ENCODE data around the gene PCBP3. TPM values are rescaled to one million over a fixed set of nuclear protein-coding genes. Genes with fewer than 3 reads are reported as not detected.

PCBP3 gene
- total RNA-seq, 4 donors from 2014 or later = 0.99 to 7.0 (median 2.5) TPM; not detected in 1

DNA sequence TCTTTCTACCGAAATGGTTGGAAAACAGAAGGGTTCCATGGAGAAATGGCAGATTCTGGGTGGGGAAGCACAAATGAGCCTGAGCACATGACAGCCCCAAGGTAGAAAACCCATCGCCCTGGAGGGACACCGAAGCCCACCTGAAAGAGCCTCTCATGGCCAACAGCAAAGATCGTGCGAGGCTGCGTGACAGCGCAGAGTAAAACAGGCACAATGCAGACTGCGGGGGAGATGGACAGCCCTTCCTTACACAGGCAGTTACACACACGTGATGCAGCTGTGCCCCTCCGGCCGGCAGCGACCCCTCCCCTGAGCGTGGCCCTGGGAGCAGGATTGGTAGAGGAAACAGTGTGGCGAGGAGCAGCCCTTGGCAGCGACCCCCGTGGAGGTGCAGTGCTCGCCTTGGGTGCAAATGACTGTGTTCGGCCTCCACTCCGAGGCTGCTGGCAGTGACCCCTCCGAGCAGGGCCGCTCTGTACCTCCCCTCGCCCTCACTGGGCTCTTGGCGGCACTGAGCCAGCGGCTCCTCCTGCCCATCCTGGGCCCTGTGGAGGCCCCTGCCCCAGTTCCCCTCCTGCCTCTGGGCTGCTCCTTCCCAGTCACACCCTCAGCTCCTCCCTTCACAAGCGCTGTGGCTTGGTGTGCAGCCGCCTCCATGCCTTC is 217.1 kb downstream of the PCBP3 start:
- no peak for DNase-seq (ENCODE audit: low spot score in 2 of 2)
- H3K4me3 ChIP-seq (ENCODE audit: low read depth, poor library complexity, severe bottlenecking) = no peak overlapping the region
- no peak for TF ChIP-seq POLR2A (IDR thresholded peaks at IDR 0.05)
- TF ChIP-seq, protein P1, sequence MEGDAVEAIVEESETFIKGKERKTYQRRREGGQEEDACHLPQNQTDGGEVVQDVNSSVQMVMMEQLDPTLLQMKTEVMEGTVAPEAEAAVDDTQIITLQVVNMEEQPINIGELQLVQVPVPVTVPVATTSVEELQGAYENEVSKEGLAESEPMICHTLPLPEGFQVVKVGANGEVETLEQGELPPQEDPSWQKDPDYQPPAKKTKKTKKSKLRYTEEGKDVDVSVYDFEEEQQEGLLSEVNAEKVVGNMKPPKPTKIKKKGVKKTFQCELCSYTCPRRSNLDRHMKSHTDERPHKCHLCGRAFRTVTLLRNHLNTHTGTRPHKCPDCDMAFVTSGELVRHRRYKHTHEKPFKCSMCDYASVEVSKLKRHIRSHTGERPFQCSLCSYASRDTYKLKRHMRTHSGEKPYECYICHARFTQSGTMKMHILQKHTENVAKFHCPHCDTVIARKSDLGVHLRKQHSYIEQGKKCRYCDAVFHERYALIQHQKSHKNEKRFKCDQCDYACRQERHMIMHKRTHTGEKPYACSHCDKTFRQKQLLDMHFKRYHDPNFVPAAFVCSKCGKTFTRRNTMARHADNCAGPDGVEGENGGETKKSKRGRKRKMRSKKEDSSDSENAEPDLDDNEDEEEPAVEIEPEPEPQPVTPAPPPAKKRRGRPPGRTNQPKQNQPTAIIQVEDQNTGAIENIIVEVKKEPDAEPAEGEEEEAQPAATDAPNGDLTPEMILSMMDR (IDR thresholded peaks at IDR 0.05) = no peak
- intact Hi-C loops (cut with DNase I; ENCODE audit: low total_unique reads) = no loop called here
- whole genome bisulfite sequencing, 2 donors = 90 to 94% methylated on average over 24 to 25 of the region's 26 CpGs

DNA sequence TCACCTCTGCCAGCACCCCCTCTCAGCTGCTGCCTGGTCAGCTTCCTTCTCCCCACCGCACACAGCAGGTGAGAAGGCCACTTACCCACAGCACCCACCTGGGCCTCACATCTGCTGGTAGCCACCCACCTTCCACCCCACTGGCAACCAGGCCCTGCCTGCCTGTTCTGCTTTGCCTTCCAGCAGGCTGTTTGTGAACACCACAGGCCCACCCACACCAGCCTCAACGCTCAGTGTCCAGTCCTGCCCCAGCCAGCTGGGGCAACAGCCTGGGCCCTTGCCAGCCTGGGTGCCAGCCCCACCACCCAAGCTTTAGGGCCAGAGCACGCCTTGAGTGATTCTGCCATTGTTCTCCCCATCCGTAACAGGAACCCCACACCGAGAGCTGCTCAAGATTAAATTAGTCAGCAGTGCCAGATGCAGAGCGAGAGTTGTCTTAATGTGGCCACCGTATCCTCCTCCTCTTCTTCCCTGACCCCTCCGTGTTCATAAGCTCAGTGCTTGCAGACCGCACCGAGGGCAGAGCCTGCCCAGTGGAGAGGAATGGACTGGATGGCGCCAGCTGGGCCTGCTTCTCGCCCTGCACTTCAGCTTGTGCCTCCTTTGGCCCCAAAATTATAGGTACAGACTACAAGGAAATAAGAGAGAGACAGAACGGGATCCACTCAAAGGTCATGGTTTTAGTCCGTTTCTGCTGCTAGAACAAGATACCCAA is 217.8 kb downstream of the PCBP3 start:
- WGBS, 2 donors = 80 to 81% methylated on average over 14 of the region's 14 CpGs
- intact Hi-C loops (cut with DNase I; ENCODE audit: low total_unique reads) = no loop called here
- no peak overlapping the region for H3K4me3 ChIP-seq (ENCODE audit: low read depth, poor library complexity, severe bottlenecking)
- no peak for DNase-seq (ENCODE audit: low spot score in 2 of 2)
- TF ChIP-seq, protein P1 (IDR thresholded peaks at IDR 0.05) = no peak
- TF ChIP-seq POLR2A (IDR thresholded peaks at IDR 0.05) = no peak

DNA sequence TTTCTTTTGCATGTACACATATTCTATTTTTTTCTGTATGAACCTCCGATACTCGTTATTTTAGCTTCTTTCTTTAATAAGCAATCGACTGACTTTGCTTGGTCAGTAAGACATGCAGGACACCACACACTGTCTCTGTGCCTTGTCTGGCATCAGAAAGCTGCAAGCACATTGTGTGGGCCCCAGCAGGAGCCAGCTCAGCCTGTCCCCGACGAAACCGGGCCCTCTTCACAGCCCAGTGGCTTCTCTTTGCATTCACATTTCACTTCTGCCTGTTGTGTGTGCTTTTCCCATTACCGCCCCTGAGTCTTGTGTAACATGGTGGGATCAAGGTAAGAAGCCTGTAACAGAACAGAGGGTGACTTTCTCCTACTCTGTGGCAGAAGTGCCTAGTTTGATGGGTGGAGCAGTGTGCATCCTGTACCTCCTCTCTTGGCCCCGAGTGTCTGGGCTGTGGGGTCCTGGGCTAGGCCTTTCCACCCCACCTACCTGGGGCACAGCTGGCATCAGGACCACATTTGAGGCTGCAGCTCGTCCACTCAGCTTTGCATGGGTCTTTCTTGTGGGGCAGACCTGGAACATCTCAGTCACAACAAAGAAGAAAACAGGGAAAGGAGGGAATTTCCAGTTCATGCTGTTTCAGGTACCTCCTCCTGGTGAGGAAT is 219.2 kb downstream of the PCBP3 start:
- intact Hi-C loops (cut with DNase I; ENCODE audit: low total_unique reads) = no loop called here
- no peak overlapping the region for H3K4me3 ChIP-seq (ENCODE audit: low read depth, poor library complexity, severe bottlenecking)
- 85 to 89% methylated on average over 8 to 9 of the region's 9 CpGs for WGBS, 2 donors
- no peak for TF ChIP-seq POLR2A (IDR thresholded peaks at IDR 0.05)
- TF ChIP-seq, protein P1 (IDR thresholded peaks at IDR 0.05) = no peak
- DNase-seq (ENCODE audit: low spot score in 2 of 2) = peak in 1 of 2 donors; percentile 58

DNA sequence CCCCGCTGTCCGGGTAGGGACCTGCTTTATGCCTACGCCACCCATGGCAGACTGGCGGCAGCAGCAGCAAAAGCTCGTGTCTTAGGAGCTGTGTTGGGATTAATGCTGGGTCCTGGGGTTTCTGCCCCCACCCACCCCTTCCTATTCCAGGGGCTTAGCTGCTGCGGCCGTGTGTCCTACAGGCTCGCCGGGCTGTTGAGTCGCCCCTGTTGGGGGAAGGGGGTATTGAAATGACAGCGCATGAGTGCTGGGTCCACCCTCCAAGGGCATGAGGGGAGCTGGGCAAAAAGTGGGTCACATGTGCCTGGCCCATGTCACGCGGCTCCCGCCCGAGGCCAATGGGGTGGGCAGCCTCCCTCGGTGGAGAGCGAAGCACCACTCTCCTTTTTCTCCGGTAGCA is 219.7 kb downstream of the PCBP3 start:
- H3K4me3 ChIP-seq (ENCODE audit: low read depth, poor library complexity, severe bottlenecking) = no peak overlapping the region
- DNase-seq (ENCODE audit: low spot score in 2 of 2) = peak in 1 of 2 donors; percentile 36
- 92% methylated on average over 16 to 18 of the region's 18 CpGs for WGBS, 2 donors
- intact Hi-C loops (cut with DNase I; ENCODE audit: low total_unique reads) = no loop called here
- TF ChIP-seq, protein P1 (IDR thresholded peaks at IDR 0.05) = no peak
- TF ChIP-seq POLR2A (IDR thresholded peaks at IDR 0.05) = no peak

GRCh38 chr21:45863751-45864150 is 220.2 kb downstream of the PCBP3 start:
- peak in 1 of 2 donors; percentile 65 for DNase-seq (ENCODE audit: low spot score in 2 of 2)
- WGBS, 2 donors = 89 to 90% methylated on average over 19 of the region's 19 CpGs
- TF ChIP-seq POLR2A (IDR thresholded peaks at IDR 0.05) = no peak
- TF ChIP-seq, protein P1 (IDR thresholded peaks at IDR 0.05) = no peak
- H3K4me3 ChIP-seq (ENCODE audit: low read depth, poor library complexity, severe bottlenecking) = no peak overlapping the region
- intact Hi-C loops (cut with DNase I; ENCODE audit: low total_unique reads) = no loop called here

All from lower leg skin (tissue), 4 donors.